Stimulated activated CD8-positive, alpha-beta memory T cell treated with anti-CD3 and anti-CD28 coated beads, Interleukin-15, amount 100 ng/mL, for 1 hour (primary cell): ENCODE data around the gene PTGR3.

ENCODE experiments used
- DNase-seq: peaks from one replicate; pipeline ENCODE4 v3.0.0-alpha.2; 2020; ENCODE audit warnings: low read depth

PTGR3 gene

GRCh38 chr18:75235896-75236295, 27.0 kb upstream of the PTGR3 start:
- no peak for DNase-seq

DNA sequence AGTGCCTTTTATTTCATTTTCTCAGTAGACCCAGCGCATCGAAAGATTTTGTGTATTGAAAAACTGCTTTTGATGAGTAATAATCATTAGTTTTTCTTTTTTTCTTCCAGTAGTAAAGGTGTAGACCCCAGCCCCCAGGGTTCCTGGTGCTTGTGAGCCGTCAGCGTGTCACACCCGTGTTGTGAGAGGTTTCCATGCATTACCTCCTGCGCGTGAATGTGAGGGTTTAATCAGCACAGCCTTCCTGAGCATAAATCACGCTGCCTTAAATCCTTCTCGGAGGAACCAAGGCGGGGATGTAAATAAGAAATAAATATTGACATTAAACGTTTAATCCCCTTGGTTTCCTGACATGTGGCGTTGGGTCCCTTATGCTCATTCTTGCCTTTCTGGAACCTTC, 26.0 kb upstream of the PTGR3 start:
- no peak for DNase-seq

- DNase-seq: no peak
Observed at GRCh38 chr18:75231053-75231406, 22.1 kb upstream of the PTGR3 start.

DNA sequence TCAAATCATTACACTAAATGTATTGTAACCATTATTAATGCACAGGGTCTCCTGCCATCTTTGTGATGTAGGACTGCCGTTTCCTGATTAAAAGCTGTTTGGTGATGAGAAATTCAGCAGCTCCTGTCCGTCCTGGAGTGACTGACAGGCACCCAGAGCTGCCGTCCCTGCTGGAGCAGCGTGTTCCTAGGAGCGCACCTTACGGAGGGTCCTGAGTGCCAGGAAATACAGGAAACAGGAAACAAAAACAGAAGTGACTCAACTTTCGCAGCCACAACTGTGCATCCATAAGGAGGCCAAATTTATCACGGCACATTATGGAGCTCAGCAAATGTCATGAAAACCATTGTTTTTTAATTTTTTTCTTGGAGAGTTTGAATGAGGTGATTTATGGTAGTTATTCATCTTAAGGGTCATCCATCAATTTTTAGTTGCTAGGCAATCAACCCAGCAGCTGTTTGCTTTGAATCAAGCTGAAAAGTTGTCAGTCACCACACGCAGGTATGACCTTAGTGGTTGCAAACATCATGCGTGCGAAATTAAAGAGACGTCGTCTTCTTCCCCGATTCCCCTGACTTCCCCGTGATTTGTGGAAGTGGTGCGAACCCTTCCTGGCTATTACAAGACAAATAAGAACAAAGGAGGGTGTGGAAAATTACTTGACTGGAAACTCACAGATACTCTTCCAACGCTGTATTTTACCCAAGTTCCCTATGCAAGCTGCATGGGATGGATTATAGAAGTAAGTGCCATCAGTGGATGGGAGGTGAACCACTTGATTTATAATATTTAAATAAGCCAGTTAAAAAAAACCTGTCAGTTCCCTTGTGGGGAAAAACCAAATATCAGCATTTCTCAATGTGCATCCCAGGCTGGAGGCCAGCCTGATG, 21.5 kb upstream of the PTGR3 start:
- no peak for DNase-seq

- no peak for DNase-seq
Observed at GRCh38 chr18:75229437-75229836, 20.5 kb upstream of the PTGR3 start.

DNA sequence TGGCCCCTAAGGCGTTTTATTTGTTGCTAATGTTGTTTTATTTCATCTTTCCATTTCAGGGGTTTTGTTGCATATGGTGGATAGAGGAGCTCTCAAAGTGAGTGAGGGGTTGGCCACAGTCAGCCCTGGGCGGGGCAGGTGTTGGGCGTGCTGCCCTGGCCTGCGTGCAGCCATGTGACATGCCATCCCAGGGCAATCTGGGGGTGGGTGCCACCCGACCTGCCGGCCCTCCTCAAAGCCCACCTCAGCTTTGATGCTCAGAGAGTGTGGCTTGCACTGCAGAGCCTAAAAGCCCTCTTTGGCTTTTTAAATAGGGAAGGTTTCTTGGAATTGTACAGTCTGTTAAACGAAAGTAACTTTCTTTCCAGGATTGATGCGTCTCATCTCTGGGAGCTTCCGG, 20.0 kb upstream of the PTGR3 start:
- no peak for DNase-seq

GRCh38 chr18:75227535-75228296, 18.8 kb upstream of the PTGR3 start:
- no peak for DNase-seq

GRCh38 chr18:75226956-75227316, 18.0 kb upstream of the PTGR3 start:
- DNase-seq: no peak

GRCh38 chr18:75226286-75226955, 17.5 kb upstream of the PTGR3 start:
- no peak for DNase-seq

- DNase-seq: no peak
Observed at GRCh38 chr18:75223687-75224347, 14.9 kb upstream of the PTGR3 start.

GRCh38 chr18:75222407-75222806, 13.5 kb upstream of the PTGR3 start:
- DNase-seq: no peak

DNA sequence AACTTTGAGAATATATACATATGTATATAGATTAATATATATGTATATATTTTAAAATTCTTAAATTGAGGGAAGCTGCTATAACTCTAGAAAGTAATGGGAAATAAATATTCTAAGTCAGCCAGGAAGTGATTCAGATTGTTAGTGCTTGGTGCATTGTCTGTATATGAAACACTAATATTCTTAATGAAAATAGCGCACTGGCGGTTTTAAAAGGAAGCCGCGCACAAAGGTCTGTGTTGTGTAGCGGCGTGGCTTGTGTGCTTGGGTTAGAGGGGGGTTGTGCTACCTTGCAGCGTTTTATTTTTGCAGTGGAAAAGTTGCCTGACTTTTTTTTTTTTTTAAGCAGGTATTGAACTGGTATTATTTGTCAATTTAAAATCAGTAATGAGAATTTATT, 13.0 kb upstream of the PTGR3 start:
- DNase-seq: no peak

DNA sequence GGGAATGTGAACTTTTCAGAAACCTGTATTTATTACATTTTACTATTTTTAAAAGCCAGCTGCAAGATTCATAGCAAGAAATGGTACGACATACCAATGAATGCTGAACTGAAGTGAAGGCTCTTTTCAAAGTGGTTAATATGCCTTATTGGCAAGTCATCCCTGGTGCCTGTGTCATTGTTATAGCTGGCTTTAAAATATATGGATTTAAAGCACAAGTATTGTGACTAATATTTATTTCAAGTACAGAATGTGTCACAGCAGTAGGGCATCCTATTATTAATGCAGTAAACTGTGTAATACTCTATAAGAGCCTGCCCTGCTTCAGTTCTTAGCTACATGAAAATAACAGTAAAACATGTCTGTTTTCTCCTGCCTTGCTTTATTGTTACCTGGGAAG, 12.5 kb upstream of the PTGR3 start:
- no peak for DNase-seq

DNA sequence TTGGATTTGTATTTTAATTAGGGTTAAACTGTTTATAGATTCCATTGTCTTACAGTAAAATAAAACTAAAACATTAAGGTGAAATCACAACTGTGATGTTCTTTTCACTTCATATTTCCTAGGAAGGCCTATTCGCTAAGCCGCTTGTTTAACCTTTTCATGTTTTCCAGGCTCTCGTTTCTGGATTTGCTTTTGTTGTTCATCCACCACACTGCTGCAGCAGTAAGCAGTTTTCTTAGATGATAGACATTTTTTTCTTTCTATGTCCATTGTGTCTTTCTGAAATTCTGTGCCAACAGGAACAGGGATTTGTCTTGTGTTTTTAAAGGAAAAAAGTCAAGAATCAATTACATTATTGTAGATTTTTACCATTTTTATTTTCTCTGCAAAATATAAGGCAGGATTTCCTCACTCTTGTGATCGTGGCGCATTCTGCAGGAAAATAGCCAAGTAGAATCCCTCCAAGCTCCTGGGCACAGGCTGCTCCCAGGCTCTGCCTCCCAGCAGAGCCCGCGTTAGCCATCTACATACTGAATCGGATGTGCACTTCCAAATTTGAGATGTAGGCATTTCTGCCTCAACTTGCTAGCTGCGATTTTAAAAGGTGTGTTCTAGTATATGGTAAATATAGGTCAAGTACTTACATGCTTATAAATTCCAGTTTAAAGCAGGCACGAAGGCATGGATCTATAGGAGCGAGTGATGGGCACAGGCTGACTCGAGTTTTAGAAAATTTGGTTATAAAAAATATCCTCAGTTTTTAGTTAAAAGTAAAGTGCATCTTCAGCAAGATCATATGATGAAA, 11.8 kb upstream of the PTGR3 start:
- no peak for DNase-seq

DNA sequence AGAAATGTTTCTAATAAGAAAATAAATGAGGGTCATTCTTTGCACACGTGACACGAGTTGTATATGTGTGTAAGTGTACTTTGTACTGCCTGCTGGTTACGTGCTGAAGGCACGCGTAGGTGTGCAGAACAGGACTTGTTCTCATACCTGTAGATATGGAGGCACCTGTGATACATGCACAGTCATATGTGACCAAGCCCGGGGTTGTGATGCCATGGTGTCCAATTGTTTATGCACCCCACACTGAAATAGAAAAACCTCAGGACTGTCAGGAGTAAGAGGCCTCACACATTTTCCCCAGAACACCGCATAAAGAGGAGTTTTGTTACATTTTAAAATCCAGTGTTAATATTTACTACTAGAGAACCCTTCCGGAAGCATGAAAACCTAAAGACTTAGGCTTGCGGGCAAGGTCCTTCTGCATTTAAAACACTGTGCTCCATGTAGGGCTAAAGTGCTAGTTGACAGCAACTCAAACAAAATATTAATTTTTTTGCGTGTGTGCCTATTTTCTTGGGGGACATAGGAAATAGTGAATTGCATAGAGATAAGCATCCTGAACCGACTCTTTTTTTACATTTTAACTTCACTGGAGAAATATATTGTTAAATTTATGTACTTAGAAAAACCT, 10.9 kb upstream of the PTGR3 start:
- no peak for DNase-seq

DNA sequence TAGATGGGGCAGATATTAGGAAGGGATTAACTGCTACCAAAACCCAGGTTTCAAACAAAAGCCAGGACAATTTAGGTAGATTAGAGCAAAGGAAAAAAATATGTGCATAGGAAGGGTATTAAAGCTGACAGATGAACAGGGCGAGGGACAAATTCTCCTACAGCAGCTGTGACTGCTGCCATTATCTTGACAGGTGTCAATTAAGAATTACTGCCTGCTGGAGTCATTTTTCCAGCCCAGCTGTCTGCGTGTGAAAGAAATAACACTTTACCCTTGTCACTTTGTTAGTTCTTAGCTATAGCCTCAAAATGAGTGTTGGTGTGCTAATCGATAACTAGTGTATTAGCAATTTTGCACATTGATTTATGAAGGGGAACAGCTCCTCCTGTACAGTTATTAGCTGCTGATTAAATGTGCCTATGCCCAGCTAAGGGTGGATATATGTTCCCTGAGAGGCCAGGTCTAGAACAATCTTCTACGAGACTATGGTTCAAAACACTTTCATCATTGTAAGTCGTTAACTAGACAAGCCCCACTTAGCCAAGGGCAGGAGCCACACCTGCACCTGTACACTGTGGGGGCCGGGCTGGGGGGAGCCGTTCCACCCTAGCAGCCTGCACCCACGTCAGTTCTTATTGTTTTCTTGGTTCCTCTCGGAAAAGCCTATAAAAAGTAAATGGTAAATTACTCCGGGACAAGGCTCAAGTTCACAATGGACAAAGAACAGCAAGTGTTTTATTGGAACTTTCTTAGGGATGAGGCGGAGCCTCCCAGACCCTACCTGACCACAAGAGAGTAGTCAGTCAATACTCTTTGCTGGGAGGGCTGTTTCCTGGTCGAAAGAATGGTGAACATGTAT, 9.4 kb upstream of the PTGR3 start:
- DNase-seq: no peak

DNA sequence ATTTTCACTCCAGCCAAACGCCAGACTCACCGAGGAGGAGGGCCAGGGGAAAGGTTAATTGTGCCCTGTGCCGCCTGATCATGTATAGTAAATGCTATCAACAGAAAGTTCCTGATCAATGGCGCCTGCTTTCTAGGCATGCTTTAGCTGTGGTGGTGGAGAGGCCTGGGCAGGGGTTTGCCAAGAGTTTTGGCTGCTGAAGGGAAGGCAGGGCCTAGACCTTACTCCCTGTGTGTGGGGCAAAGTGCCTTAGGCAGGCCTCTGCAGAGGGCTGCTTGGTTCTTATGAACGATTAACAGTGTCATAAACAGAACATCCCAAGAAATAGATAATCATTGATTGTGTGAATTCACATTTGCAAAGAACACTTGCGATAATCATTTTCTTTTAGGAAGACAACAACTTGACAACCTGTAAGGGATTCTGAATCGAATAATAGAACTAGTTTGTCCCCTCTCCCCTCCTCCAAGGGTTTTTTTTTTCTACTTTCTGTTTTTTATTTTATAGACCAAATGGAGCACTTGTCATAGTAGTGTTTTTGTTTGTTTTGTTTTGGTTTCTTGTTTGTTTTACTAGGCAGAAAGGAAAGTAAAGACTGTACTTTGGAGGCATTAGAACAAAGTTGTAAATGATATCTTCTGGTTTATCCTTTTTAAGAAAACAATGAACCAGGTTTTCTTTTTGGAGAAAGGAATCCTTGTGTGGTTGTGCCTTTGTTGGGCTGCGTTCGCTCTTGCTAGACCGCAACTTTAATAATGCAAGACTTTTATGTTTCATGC, 8.2 kb upstream of the PTGR3 start:
- DNase-seq: no peak

DNA sequence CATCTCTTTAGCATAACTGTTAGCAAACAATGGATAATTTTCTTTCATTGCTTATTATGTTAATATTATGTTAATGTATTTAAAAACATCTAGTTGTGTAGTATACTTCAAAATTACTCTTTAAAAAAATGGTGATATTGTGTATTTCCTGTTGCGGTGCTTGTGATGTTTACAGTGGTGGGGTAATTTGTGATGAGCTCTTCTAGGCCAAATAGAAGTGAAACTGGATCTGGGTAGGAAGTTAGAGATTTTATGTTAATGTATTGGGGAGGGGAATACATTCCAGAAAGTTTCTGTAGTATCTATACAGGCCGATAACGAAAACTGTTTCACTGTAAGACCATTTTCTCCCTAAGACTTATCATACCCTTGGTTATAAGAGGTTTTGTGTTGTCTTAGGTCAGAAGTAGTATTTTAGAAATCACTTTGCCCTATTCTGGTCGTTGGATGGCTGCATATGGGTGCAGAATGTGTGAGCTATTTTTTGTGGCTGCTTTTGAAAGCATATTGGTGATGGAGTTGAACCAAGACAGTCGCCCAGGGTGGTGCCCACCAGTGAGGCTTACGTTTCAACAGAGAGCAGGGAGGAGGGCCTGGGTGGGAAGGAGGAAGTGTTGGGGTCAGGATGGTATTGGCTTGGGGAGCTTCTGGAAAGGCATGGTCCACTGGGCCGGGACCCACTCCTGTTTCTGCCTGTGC, 7.4 kb upstream of the PTGR3 start:
- DNase-seq: no peak

DNA sequence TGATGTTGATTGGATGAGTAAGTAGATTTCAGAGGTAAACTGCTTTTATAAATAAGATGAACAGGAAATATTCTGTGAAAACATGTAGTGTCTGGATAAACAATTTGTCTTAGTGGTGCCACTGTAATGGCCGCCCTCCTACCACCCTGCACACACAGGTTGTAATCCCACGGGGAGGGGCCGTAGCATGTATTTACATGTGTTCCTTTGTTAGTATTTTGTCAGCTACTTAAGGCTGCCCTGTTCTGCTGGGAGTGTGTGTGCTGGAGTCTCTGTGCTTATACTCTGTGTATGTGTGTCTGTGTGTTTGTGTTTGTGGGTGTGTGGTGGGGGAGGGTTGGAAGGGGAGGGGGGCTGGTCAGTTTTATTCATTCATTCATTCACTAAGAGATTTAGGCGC, 6.7 kb upstream of the PTGR3 start:
- DNase-seq: no peak
